ENCODE data around the gene ZNF500.

DNA sequence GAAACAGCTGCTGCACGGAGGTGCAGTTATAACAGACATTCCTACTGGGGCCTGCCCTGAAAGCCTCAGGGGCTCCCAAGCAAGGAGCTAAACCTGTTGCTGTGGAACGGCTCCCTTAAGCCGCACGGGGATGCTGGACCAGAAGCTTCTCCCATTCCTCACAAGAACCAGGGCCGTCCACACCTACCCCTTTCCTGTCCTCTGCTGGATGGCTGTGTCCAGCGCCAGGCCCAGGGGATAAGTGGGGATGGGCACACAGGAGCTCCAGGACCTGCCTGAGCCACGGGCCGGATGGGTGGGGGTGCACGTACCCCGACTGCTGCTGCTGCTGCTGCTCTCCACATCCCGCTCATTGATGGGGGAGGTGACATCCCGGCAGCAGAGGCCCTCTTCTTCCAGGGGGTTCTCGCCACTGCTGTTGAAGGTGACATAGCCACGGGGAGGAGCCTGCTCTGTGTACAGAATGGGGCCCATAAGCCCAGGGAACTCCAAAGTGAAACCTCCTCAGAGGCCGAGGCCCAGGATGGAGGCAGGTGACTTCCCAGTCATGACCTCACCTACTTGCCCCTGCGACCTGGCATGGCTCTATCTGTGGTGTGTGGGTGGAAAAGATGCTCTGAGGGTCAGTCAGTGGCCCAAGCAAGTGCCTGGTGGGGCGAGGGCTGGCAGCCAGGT, 65.0 kb downstream of the ZNF500 start:
- TF ChIP-seq, protein P1, sequence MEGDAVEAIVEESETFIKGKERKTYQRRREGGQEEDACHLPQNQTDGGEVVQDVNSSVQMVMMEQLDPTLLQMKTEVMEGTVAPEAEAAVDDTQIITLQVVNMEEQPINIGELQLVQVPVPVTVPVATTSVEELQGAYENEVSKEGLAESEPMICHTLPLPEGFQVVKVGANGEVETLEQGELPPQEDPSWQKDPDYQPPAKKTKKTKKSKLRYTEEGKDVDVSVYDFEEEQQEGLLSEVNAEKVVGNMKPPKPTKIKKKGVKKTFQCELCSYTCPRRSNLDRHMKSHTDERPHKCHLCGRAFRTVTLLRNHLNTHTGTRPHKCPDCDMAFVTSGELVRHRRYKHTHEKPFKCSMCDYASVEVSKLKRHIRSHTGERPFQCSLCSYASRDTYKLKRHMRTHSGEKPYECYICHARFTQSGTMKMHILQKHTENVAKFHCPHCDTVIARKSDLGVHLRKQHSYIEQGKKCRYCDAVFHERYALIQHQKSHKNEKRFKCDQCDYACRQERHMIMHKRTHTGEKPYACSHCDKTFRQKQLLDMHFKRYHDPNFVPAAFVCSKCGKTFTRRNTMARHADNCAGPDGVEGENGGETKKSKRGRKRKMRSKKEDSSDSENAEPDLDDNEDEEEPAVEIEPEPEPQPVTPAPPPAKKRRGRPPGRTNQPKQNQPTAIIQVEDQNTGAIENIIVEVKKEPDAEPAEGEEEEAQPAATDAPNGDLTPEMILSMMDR (conservative IDR thresholded peaks at IDR 0.05; ENCODE audit: low read depth, low read length) = no peak
- no peak for TF ChIP-seq EZH2 (IDR thresholded peaks at IDR 0.05; ENCODE audit: low read length, unreplicated experiment)
- TF ChIP-seq EZH2phosphoT487 (IDR thresholded peaks at IDR 0.05; ENCODE audit: borderline replicate concordance, low read length) = no peak
